Kidney glomerular epithelial cell (primary cell): ENCODE results near the gene TRMU.
A peak's percentile ranks its signal among the peaks of the same experiment; 100 is the strongest.

Experiments used
- DNase-seq: peaks from one replicate; lab custom pipeline; 2025; lab: John Stamatoyannopoulos, UW

TRMU gene

GRCh38 chr22:46337870-46338269 is 2.4 kb downstream of the TRMU start:
- no peak for DNase-seq

GRCh38 chr22:46338636-46339035 is 3.1 kb downstream of the TRMU start:
- DNase-seq: no peak

GRCh38 chr22:46339956-46340355 is 4.4 kb downstream of the TRMU start:
- DNase-seq: no peak

- DNase-seq: no peak
Observed at GRCh38 chr22:46340676-46341075, 5.2 kb downstream of the TRMU start.

- no peak for DNase-seq
Observed at GRCh38 chr22:46346680-46347405, 11.3 kb downstream of the TRMU start.

GRCh38 chr22:46347646-46348045 is 12.1 kb downstream of the TRMU start:
- DNase-seq: no peak

- DNase-seq: no peak
Observed at GRCh38 chr22:46348099-46348695, 12.7 kb downstream of the TRMU start.

- no peak for DNase-seq
Observed at GRCh38 chr22:46349238-46349637, 13.7 kb downstream of the TRMU start.

- DNase-seq: peak; percentile 0
Observed at GRCh38 chr22:46349681-46350080, 14.2 kb downstream of the TRMU start.

- no peak for DNase-seq
Observed at GRCh38 chr22:46350121-46350520, 14.6 kb downstream of the TRMU start.

- no peak for DNase-seq
Observed at GRCh38 chr22:46350646-46351045, 15.1 kb downstream of the TRMU start.

- no peak for DNase-seq
Observed at GRCh38 chr22:46351131-46351735, 15.7 kb downstream of the TRMU start.

- no peak for DNase-seq
Observed at GRCh38 chr22:46351767-46352166, 16.3 kb downstream of the TRMU start.

- no peak for DNase-seq
Observed at GRCh38 chr22:46352276-46352675, 16.8 kb downstream of the TRMU start.

- DNase-seq: peak; percentile 13
Observed at GRCh38 chr22:46352691-46353386, 17.3 kb downstream of the TRMU start.

- no peak for DNase-seq
Observed at GRCh38 chr22:46353483-46354105, 18.1 kb downstream of the TRMU start.

- no peak for DNase-seq
Observed at GRCh38 chr22:46354176-46354992, 18.9 kb downstream of the TRMU start.

GRCh38 chr22:46354993-46355305 is 19.4 kb downstream of the TRMU start:
- no peak for DNase-seq

GRCh38 chr22:46355369-46355995 is 20.0 kb downstream of the TRMU start:
- DNase-seq: peak; percentile 32

- no peak for DNase-seq
Observed at GRCh38 chr22:46355996-46356471, 20.5 kb downstream of the TRMU start.
